Vagina (tissue), 2 donors: ENCODE results near the gene ADNP2.

Source experiments
- POLR2A ChIP-seq, 2 donors: fragments of 450-650 bp; IDR thresholded peaks; one replicate each; pipeline ENCODE4 v1.6.1; 2017; ENCODE audit warnings: antibody characterized with exemption in 2 of 2, mild to moderate bottlenecking in 2 of 2, moderate library complexity in 2 of 2
- POLR2AphosphoS5 ChIP-seq, 2 donors: sonication (generic); formaldehyde crosslinking; IDR thresholded peaks; one replicate each; pipeline ENCODE4 v1.9.0; 2017; ENCODE audit warnings: antibody characterized with exemption in 2 of 2, mild to moderate bottlenecking in 2 of 2, low read depth in 1 of 2; ENCODE audit not compliant: insufficient read depth in 1 of 2
- TF ChIP-seq, protein P1 (sequence below), 3 experiments: fragments of 450-650 bp in 2 of 3; fragments of 200-600 bp in 1 of 3; sonication (generic) in 1 of 3; IDR thresholded peaks; one replicate each; pipeline ENCODE4 v1.5.1; 2017 to 2019; ENCODE audit warnings: antibody characterized with exemption in 3 of 3, mild to moderate bottlenecking in 2 of 3, moderate library complexity in 2 of 3

DNA sequence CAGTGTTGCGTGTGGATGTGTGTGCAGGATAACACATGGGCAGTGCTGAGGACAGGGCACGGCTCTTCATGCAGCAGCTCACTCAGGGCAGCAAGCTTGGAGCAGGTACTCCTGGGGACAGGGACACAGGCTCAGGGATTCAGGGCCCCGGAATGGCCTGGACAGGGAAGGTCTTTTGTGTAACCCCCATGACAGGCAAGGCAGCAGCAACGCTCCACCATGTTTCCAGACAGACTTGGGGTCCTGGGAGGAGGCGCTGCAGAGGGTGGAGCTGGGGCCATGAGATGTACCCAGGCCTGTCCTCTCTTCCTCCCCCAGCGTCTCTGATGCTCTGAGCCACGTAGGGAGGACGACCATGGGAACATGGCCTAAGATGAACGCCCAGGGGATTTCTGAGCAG is 58.3 kb downstream of the ADNP2 start:
- TF ChIP-seq, protein P1, sequence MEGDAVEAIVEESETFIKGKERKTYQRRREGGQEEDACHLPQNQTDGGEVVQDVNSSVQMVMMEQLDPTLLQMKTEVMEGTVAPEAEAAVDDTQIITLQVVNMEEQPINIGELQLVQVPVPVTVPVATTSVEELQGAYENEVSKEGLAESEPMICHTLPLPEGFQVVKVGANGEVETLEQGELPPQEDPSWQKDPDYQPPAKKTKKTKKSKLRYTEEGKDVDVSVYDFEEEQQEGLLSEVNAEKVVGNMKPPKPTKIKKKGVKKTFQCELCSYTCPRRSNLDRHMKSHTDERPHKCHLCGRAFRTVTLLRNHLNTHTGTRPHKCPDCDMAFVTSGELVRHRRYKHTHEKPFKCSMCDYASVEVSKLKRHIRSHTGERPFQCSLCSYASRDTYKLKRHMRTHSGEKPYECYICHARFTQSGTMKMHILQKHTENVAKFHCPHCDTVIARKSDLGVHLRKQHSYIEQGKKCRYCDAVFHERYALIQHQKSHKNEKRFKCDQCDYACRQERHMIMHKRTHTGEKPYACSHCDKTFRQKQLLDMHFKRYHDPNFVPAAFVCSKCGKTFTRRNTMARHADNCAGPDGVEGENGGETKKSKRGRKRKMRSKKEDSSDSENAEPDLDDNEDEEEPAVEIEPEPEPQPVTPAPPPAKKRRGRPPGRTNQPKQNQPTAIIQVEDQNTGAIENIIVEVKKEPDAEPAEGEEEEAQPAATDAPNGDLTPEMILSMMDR (IDR thresholded peaks at IDR 0.05): no peak
- no peak for TF ChIP-seq POLR2A (IDR thresholded peaks at IDR 0.05)
- no peak for TF ChIP-seq POLR2AphosphoS5 (IDR thresholded peaks at IDR 0.05; ENCODE audit: insufficient read depth in 1 of 2, low read depth in 1 of 2)
